Naive thymus-derived CD8-positive, alpha-beta T cell (primary cell): ENCODE measurements around the gene CLK2. TPM values are rescaled to one million over a fixed set of nuclear protein-coding genes. Genes with fewer than 3 reads are reported as not detected.
A peak's percentile ranks its signal among the peaks of the same experiment; 100 is the strongest.

ENCODE experiments used
- ATAC-seq, 2 donors: fragments of 150-1000 bp; cut with Tn5 transposase in 1 of 2; sonication (Bioruptor Pico), chemical (Tn5 transposase) in 1 of 2; 1 replicate in 1 of 2; 2 replicates in 1 of 2; pipeline ENCODE4 v1.10.0; 2021; ENCODE audit warnings: mild to moderate bottlenecking in 2 of 2, moderate library complexity in 2 of 2
- POLR2A ChIA-PET: fragments of 350-600 bp; sonication (Branson Sonifier 250); formaldehyde crosslinking; loops from one replicate; lab custom pipeline; 2021; ENCODE audit warnings: antibody characterized with exemption; lab: Charles Lee
- DNase-seq, 10 donors: peaks; one replicate each; pipeline versions ENCODE4 v3.0.0 to v3.0.0-alpha.2; 2020 to 2022
- H3K27ac Mint-ChIP-seq, 10 donors: one replicate each; pipeline ENCODE4 v1.8.0; 2020 to 2022; ENCODE audit warnings: mild to moderate bottlenecking in 10 of 10, mixed read lengths in 10 of 10, moderate library complexity in 4 of 10, inconsistent platforms in 1 of 10
- H3K27me3 Mint-ChIP-seq, 5 donors: one replicate each; pipeline ENCODE4 v1.8.0; 2021 to 2022; ENCODE audit warnings: mixed read lengths in 5 of 5
- H3K36me3 Mint-ChIP-seq, 3 donors: one replicate each; pipeline ENCODE4 v1.8.0; 2020 to 2022; ENCODE audit warnings: mixed read lengths in 3 of 3, mild to moderate bottlenecking in 2 of 3, inconsistent platforms in 1 of 3
- H3K4me1 Mint-ChIP-seq, 4 donors: one replicate each; pipeline ENCODE4 v1.8.0; 2021 to 2022; ENCODE audit warnings: mixed read lengths in 4 of 4
- H3K4me3 Mint-ChIP-seq, 10 donors: one replicate each; pipeline ENCODE4 v1.8.0; 2020 to 2022; ENCODE audit warnings: mild to moderate bottlenecking in 10 of 10, mixed read lengths in 10 of 10, moderate library complexity in 6 of 10, inconsistent platforms in 1 of 10
- H3K9me3 Mint-ChIP-seq, 9 donors: one replicate each; pipeline ENCODE4 v1.8.0; 2020 to 2022; ENCODE audit warnings: mixed read lengths in 9 of 9, mild to moderate bottlenecking in 3 of 9, inconsistent platforms in 1 of 9, moderate library complexity in 1 of 9
- polyA plus RNA-seq, 3 donors: library from polyadenylated mRNA; unstranded; fragments of 300-500 nt; fragmentation: Illumina TruSeq; gene quantifications; one replicate each; pipeline ENCODE4 v1.2.3, GENCODE V29; 2021
- total RNA-seq, 8 experiments: library from RNA in 2 of 8; stranded (reverse) in 2 of 8; gene quantifications; one replicate each; pipeline ENCODE4 v1.2.3 and lab custom pipeline; 2021 to 2026

CLK2 gene
- total and polyA plus RNA-seq, 5 experiments from 2014 or later: 11.3 to 134 (median 22.6) TPM

- H3K27ac Mint-ChIP-seq: peak overlapping the region in 6 of 10 donors; percentile 25 to 94 (median 71)
- no peaks in the 10 kb centered on the region for H3K27me3 Mint-ChIP-seq
- peaks cover 24 to 58% (median 40%) of the 10 kb centered on the region in 4 donors for H3K4me1 Mint-ChIP-seq
- peak overlapping the region in 9 of 10 donors; percentile 57 to 99 (median 98) for H3K4me3 Mint-ChIP-seq
- peaks cover 0 to 69% (median 6%) of the 10 kb centered on the region in 3 donors for H3K36me3 Mint-ChIP-seq
- no peaks in the 10 kb centered on the region for H3K9me3 Mint-ChIP-seq
- no peak for DNase-seq
- POLR2A ChIA-PET: interaction anchor here (0.5 to 3.9 kb wide), 6 partner anchors 10 to 346 kb away, joined by 3 to 33 read pairs (median 3); partner anchors contain the start of gene SLC50A1
- ATAC-seq: no peak
Observed at GRCh38 chr1:155260276-155260675, 13.0 kb downstream of the CLK2 start.

GRCh38 chr1:155256058-155256852 lies 17.0 kb downstream of the CLK2 start:
- Mint-ChIP-seq H3K27ac (peak overlapping the region; percentile 5 to 83 (median 62)), H3K27me3 (no peaks in the 10 kb centered on the region), H3K9me3 (no peaks in the 10 kb centered on the region), H3K4me3 (peak overlapping the region; percentile 59 to 87 (median 82)), H3K36me3 (peaks cover 0 to 47% (median 4%) of the 10 kb centered on the region in 3 donors), H3K4me1 (peaks cover 23 to 52% (median 41%) of the 10 kb centered on the region in 4 donors)
- DNase-seq (no peak), ATAC-seq (no peak)
- POLR2A ChIA-PET: interaction anchor here (1.0 to 1.8 kb wide), 4 partner anchors 10 to 82 kb away, joined by 3 to 9 read pairs (median 6); partner anchors contain the start of gene TRIM46

GRCh38 chr1:155255243-155256007 lies 17.9 kb downstream of the CLK2 start, which contains the start of gene ENTREP3:
Gene ENTREP3 (minus strand): TSS chr1:155255483. CDS start chr1:155254877, 606 bp downstream.
- ATAC-seq (peak; percentile 53 to 71), DNase-seq (peak; percentile 55 to 85 (median 66))
- Mint-ChIP-seq H3K27ac (peak within 1 kb of the TSS; percentile 37 to 86 (median 75)), H3K36me3 (peaks cover 0 to 42% (median 4%) of the 10 kb centered on the region in 3 donors), H3K27me3 (no peaks in the 10 kb centered on the region), H3K4me3 (peak within 1 kb of the TSS; percentile 75 to 89 (median 82)), H3K4me1 (peaks cover 23 to 52% (median 40%) of the 10 kb centered on the region in 4 donors), H3K9me3 (no peaks in the 10 kb centered on the region)
- POLR2A ChIA-PET: interaction anchor here (0.6 to 1.8 kb wide), 11 partner anchors 11 to 127 kb away, joined by 3 to 9 read pairs (median 3); partner anchors contain the start of gene TRIM46

- H3K4me3 Mint-ChIP-seq: peak overlapping the region; percentile 75 to 89 (median 82)
- ATAC-seq: peak in 1 of 2 donors; percentile 3
- H3K9me3 Mint-ChIP-seq: no peaks in the 10 kb centered on the region
- H3K27me3 Mint-ChIP-seq: no peaks in the 10 kb centered on the region
- H3K27ac Mint-ChIP-seq: peak overlapping the region in 5 of 10 donors; percentile 43 to 79 (median 73)
- H3K36me3 Mint-ChIP-seq: peaks cover 0 to 37% (median 4%) of the 10 kb centered on the region in 3 donors
- no peak for DNase-seq
- H3K4me1 Mint-ChIP-seq: peaks cover 19 to 46% (median 37%) of the 10 kb centered on the region in 4 donors
- POLR2A ChIA-PET: interaction anchor here (0.6 to 1.8 kb wide), 9 partner anchors 12 to 128 kb away, joined by 3 to 7 read pairs (median 3); partner anchors contain the start of gene TRIM46
Observed at GRCh38 chr1:155254714-155255242, 18.5 kb downstream of the CLK2 start.

GRCh38 chr1:155254228-155254713 lies 19.0 kb downstream of the CLK2 start:
- Mint-ChIP-seq H3K4me1 (peaks cover 19 to 46% (median 36%) of the 10 kb centered on the region in 4 donors), H3K9me3 (no peaks in the 10 kb centered on the region), H3K27me3 (no peaks in the 10 kb centered on the region), H3K36me3 (peaks cover 0 to 32% (median 4%) of the 10 kb centered on the region in 3 donors), H3K27ac (peak overlapping the region in 9 of 10 donors; percentile 37 to 86 (median 77)), H3K4me3 (peak overlapping the region; percentile 65 to 89 (median 81))
- no peak for DNase-seq
- ATAC-seq: no peak
- POLR2A ChIA-PET: interaction anchor here (1.2 kb wide), 1 partner anchor 10 kb away, joined by 3 read pairs; no protein-coding TSS in a partner anchor

GRCh38 chr1:155253797-155254196 lies 19.5 kb downstream of the CLK2 start:
- DNase-seq: no peak
- POLR2A ChIA-PET: interaction anchor here (1.2 kb wide), 1 partner anchor 9 kb away, joined by 3 read pairs; no protein-coding TSS in a partner anchor
- peaks cover 19 to 46% (median 36%) of the 10 kb centered on the region in 4 donors for H3K4me1 Mint-ChIP-seq
- no peaks in the 10 kb centered on the region for H3K9me3 Mint-ChIP-seq
- peak overlapping the region in 5 of 10 donors; percentile 11 to 86 (median 38) for H3K27ac Mint-ChIP-seq
- H3K36me3 Mint-ChIP-seq: peaks cover 0 to 27% (median 4%) of the 10 kb centered on the region in 3 donors
- no peak for ATAC-seq
- no peaks in the 10 kb centered on the region for H3K27me3 Mint-ChIP-seq
- peak overlapping the region; percentile 65 to 89 (median 81) for H3K4me3 Mint-ChIP-seq

GRCh38 chr1:155253208-155253607 lies 20.1 kb downstream of the CLK2 start:
- Mint-ChIP-seq H3K4me1 (peaks cover 19 to 46% (median 36%) of the 10 kb centered on the region in 4 donors), H3K27ac (peak overlapping the region in 5 of 10 donors; percentile 11 to 68 (median 31)), H3K4me3 (peak overlapping the region; percentile 34 to 85 (median 78)), H3K36me3 (peaks cover 0 to 21% (median 2%) of the 10 kb centered on the region in 3 donors), H3K27me3 (no peaks in the 10 kb centered on the region), H3K9me3 (no peaks in the 10 kb centered on the region)
- no peak for DNase-seq
- no peak for ATAC-seq
- POLR2A ChIA-PET: interaction anchor here (0.6 to 1.2 kb wide), 2 partner anchors 8 to 238 kb away, joined by 3 to 5 read pairs; no protein-coding TSS in a partner anchor

GRCh38 chr1:155251566-155251965 lies 21.7 kb downstream of the CLK2 start:
- Mint-ChIP-seq H3K4me3 (no peak overlapping the region), H3K27me3 (no peaks in the 10 kb centered on the region), H3K36me3 (peaks cover 0 to 6% (median 0%) of the 10 kb centered on the region in 3 donors), H3K4me1 (peaks cover 17 to 36% (median 33%) of the 10 kb centered on the region in 4 donors), H3K9me3 (no peaks in the 10 kb centered on the region), H3K27ac (peak overlapping the region in 1 of 10 donors; percentile 82)
- POLR2A ChIA-PET: interaction anchor here (0.9 to 4.2 kb wide), 6 partner anchors 9 to 717 kb away, joined by 3 to 37 read pairs (median 14); partner anchors contain the start of genes CLK2, RUSC1 and SCAMP3
- no peak for DNase-seq
- ATAC-seq: no peak

GRCh38 chr1:155250633-155251449 lies 22.5 kb downstream of the CLK2 start:
- peak overlapping the region in 9 of 10 donors; percentile 31 to 84 (median 69) for H3K27ac Mint-ChIP-seq
- DNase-seq (peak; percentile 90 to 99 (median 96)), ATAC-seq (peak; percentile 93 to 99)
- no peaks in the 10 kb centered on the region for H3K9me3 Mint-ChIP-seq
- POLR2A ChIA-PET: interaction anchor here (0.7 to 4.2 kb wide), 12 partner anchors 9 to 717 kb away, joined by 3 to 37 read pairs (median 4); partner anchors contain the start of genes CLK2, FDPS, KRTCAP2 and RUSC1
- peaks cover 14 to 33% (median 29%) of the 10 kb centered on the region in 4 donors for H3K4me1 Mint-ChIP-seq
- no peaks in the 10 kb centered on the region for H3K36me3 Mint-ChIP-seq
- peak overlapping the region; percentile 60 to 82 (median 72) for H3K4me3 Mint-ChIP-seq
- no peaks in the 10 kb centered on the region for H3K27me3 Mint-ChIP-seq

GRCh38 chr1:155250246-155250632 lies 23.1 kb downstream of the CLK2 start:
- peak in 5 of 10 donors; percentile 19 to 48 (median 41) for DNase-seq
- POLR2A ChIA-PET: interaction anchor here (0.7 to 4.2 kb wide), 13 partner anchors 9 to 718 kb away, joined by 3 to 37 read pairs (median 4); partner anchors contain the start of genes CLK2, FDPS, KRTCAP2 and RUSC1
- no peaks in the 10 kb centered on the region for H3K36me3 Mint-ChIP-seq
- H3K27me3 Mint-ChIP-seq: no peaks in the 10 kb centered on the region
- peak overlapping the region in 7 of 10 donors; percentile 43 to 84 (median 57) for H3K27ac Mint-ChIP-seq
- ATAC-seq: peak; percentile 46 to 52
- H3K9me3 Mint-ChIP-seq: no peaks in the 10 kb centered on the region
- peaks cover 14 to 31% (median 25%) of the 10 kb centered on the region in 4 donors for H3K4me1 Mint-ChIP-seq
- peak overlapping the region; percentile 68 to 82 (median 75) for H3K4me3 Mint-ChIP-seq
